HG03097 (cell line): ENCODE data around the gene TMEM61.
"Not testable (repeated sequence)": the region's sequence is repeated elsewhere in the genome, so short reads cannot be mapped to it uniquely, and the experiment has no call there.

Source experiments
- ATAC-seq: cut with Tn5 transposase; IDR thresholded peaks from one replicate; pipeline ENCODE4 v1.9.1; 2021; ENCODE audit not compliant: unreplicated experiment, low FRiP score

The TMEM61 gene

GRCh38 chr1:54998677-54999076 lies 18.2 kb downstream of the TMEM61 start, which contains the start of gene BSND:
BSND (plus strand) TSS chr1:54998933; CDS start chr1:54999187, 254 bp downstream.
- ATAC-seq = no peak

- no peak for ATAC-seq
Measured at GRCh38 chr1:55000110-55001085, 20.0 kb downstream of the TMEM61 start.

- ATAC-seq = no peak
Measured at GRCh38 chr1:55001311-55001710, 20.9 kb downstream of the TMEM61 start.

GRCh38 chr1:55002686-55003085 lies 22.3 kb downstream of the TMEM61 start:
- no peak for ATAC-seq

- ATAC-seq = no peak
Measured at GRCh38 chr1:55005351-55006140, 25.1 kb downstream of the TMEM61 start.

- no peak for ATAC-seq
Measured at GRCh38 chr1:55006931-55007330, 26.5 kb downstream of the TMEM61 start.

GRCh38 chr1:55007625-55008024 lies 27.2 kb downstream of the TMEM61 start:
- ATAC-seq = no peak

- no peak for ATAC-seq
Measured at GRCh38 chr1:55010194-55010886, 29.9 kb downstream of the TMEM61 start.

- no peak for ATAC-seq
Measured at GRCh38 chr1:55010887-55011217, 30.4 kb downstream of the TMEM61 start.

GRCh38 chr1:55012661-55013060 lies 32.2 kb downstream of the TMEM61 start:
- ATAC-seq = no peak

- ATAC-seq = no peak
Measured at GRCh38 chr1:55015123-55015522, 34.7 kb downstream of the TMEM61 start.

GRCh38 chr1:55015731-55016620 lies 35.5 kb downstream of the TMEM61 start:
- no peak for ATAC-seq

- ATAC-seq = no peak
Measured at GRCh38 chr1:55018395-55018794, 38.0 kb downstream of the TMEM61 start.

GRCh38 chr1:55021942-55022546 lies 41.6 kb downstream of the TMEM61 start:
- no peak for ATAC-seq

- ATAC-seq = not testable (repeated sequence)
Measured at GRCh38 chr1:55024163-55024562, 43.7 kb downstream of the TMEM61 start.

GRCh38 chr1:55026682-55027081 lies 46.3 kb downstream of the TMEM61 start:
- ATAC-seq = not testable (repeated sequence)

GRCh38 chr1:55031098-55031497 lies 50.7 kb downstream of the TMEM61 start:
- not testable (repeated sequence) for ATAC-seq

- ATAC-seq = no peak
Measured at GRCh38 chr1:55033265-55033614, 52.8 kb downstream of the TMEM61 start.

GRCh38 chr1:55034476-55035133 lies 54.2 kb downstream of the TMEM61 start:
- no peak for ATAC-seq
